WTC11 (cell line): ENCODE measurements around the gene MYH10. TPM values are rescaled to one million over a fixed set of nuclear protein-coding genes. Genes with fewer than 3 reads are reported as not detected.

Experiments used
- ATAC-seq: fragments of 200-7000 bp; cut with Tn5 transposase; 2 replicates; pipeline ENCODE4 v1.10.0; 2021; ENCODE audit warnings: mild to moderate bottlenecking, moderate library complexity
- CTCF ChIA-PET: fragments of 300-600 bp; sonication (Branson Sonifier 250); formaldehyde crosslinking; loops from one replicate; lab custom pipeline; 2021; ENCODE audit warnings: antibody characterized with exemption; lab: Charles Lee
- POLR2A ChIA-PET: fragments of 350-600 bp; sonication (Branson Sonifier 250); formaldehyde crosslinking; loops from one replicate; lab custom pipeline; 2021; ENCODE audit warnings: antibody characterized with exemption; lab: Charles Lee
- DNase-seq: peaks from one replicate; pipeline ENCODE4 v3.0.0; 2021; ENCODE audit warnings: low spot score
- H3K27ac Mint-ChIP-seq: 2 replicates; pipeline ENCODE4 v1.8.0; 2021; ENCODE audit warnings: mixed read lengths
- H3K27me3 Mint-ChIP-seq: 2 replicates; pipeline ENCODE4 v1.8.0; 2021; ENCODE audit warnings: low read depth, mild to moderate bottlenecking, moderate library complexity, mixed read lengths
- H3K36me3 Mint-ChIP-seq: 2 replicates; pipeline ENCODE4 v1.8.0; 2021; ENCODE audit warnings: mixed read lengths
- H3K4me1 Mint-ChIP-seq: 2 replicates; pipeline ENCODE4 v1.8.0; 2022; ENCODE audit warnings: mixed read lengths
- H3K4me3 Mint-ChIP-seq: 2 replicates; pipeline ENCODE4 v1.8.0; 2021; ENCODE audit warnings: mild to moderate bottlenecking, moderate library complexity, mixed read lengths
- H3K9me3 Mint-ChIP-seq: 2 replicates; pipeline ENCODE4 v1.8.0; 2021; ENCODE audit warnings: mixed read lengths
- ETV6 ChIP-seq: sonication (generic); formaldehyde crosslinking; IDR thresholded peaks from 2 replicates; pipeline ENCODE4 v1.8.1; 2022; ENCODE audit warnings: mild to moderate bottlenecking, missing genetic modification reagents
- NFATC4 ChIP-seq: fragments of 250-450 bp; sonication (Bioruptor Pico); IDR thresholded peaks from 2 replicates; pipeline ENCODE4 v1.9.0; 2021; ENCODE audit warnings: mild to moderate bottlenecking
- ZNF121 ChIP-seq: sonication (generic); formaldehyde crosslinking; IDR thresholded peaks from 2 replicates; pipeline ENCODE4 v1.8.0; 2023; ENCODE audit warnings: missing genetic modification reagents
- ZNF281 ChIP-seq: sonication (generic); formaldehyde crosslinking; IDR thresholded peaks from 2 replicates; pipeline ENCODE4 v1.8.0; 2023; ENCODE audit warnings: mild to moderate bottlenecking, missing genetic modification reagents
- ZSCAN18 ChIP-seq: fragments of 250-450 bp; sonication (Bioruptor Pico); IDR thresholded peaks from 2 replicates; pipeline ENCODE4 v2.1.2; 2022; ENCODE audit warnings: mild to moderate bottlenecking, moderate library complexity
- total RNA-seq: library from RNA; stranded (reverse); gene quantifications from 3 replicates; pipeline ENCODE4 v1.2.3, GENCODE V29; 2021
- TF ChIP-seq, protein P1 (sequence below): sonication (generic); formaldehyde crosslinking; IDR thresholded peaks from 2 replicates; pipeline ENCODE4 v1.8.1; 2023; ENCODE audit warnings: mild to moderate bottlenecking, missing genetic modification reagents
- TF ChIP-seq, protein P2 (sequence below): sonication (generic); formaldehyde crosslinking; IDR thresholded peaks from 2 replicates; pipeline ENCODE4 v1.8.1; 2022; ENCODE audit warnings: mild to moderate bottlenecking, moderate library complexity, missing genetic modification reagents
- TF ChIP-seq, protein P3 (sequence below): sonication (generic); formaldehyde crosslinking; conservative IDR thresholded peaks from 2 replicates; pipeline ENCODE4 v1.8.1; 2023; ENCODE audit warnings: mild to moderate bottlenecking, low read depth, missing genetic modification reagents, moderate library complexity

The MYH10 gene
- total RNA-seq, 1 experiment from 2014 or later = 231 TPM

- TF ChIP-seq ZNF281 = no peak
Measured at GRCh38 chr17:8674344-8675305, 44.1 kb upstream of the MYH10 start (continued).

- TF ChIP-seq ZNF121 (CRISPR knock-in tag) (no peak), NFATC4 (CRISPR knock-in tag) (no peak), ETV6 (CRISPR knock-in tag) (no peak), ZNF281 (no peak), ZSCAN18 (CRISPR knock-in tag) (no peak)
- TF ChIP-seq, protein P1, sequence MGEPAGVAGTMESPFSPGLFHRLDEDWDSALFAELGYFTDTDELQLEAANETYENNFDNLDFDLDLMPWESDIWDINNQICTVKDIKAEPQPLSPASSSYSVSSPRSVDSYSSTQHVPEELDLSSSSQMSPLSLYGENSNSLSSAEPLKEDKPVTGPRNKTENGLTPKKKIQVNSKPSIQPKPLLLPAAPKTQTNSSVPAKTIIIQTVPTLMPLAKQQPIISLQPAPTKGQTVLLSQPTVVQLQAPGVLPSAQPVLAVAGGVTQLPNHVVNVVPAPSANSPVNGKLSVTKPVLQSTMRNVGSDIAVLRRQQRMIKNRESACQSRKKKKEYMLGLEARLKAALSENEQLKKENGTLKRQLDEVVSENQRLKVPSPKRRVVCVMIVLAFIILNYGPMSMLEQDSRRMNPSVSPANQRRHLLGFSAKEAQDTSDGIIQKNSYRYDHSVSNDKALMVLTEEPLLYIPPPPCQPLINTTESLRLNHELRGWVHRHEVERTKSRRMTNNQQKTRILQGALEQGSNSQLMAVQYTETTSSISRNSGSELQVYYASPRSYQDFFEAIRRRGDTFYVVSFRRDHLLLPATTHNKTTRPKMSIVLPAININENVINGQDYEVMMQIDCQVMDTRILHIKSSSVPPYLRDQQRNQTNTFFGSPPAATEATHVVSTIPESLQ = no peak
- TF ChIP-seq, protein P2, sequence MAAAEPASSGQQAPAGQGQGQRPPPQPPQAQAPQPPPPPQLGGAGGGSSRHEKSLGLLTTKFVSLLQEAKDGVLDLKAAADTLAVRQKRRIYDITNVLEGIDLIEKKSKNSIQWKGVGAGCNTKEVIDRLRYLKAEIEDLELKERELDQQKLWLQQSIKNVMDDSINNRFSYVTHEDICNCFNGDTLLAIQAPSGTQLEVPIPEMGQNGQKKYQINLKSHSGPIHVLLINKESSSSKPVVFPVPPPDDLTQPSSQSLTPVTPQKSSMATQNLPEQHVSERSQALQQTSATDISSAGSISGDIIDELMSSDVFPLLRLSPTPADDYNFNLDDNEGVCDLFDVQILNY = no peak
- TF ChIP-seq, protein P3, sequence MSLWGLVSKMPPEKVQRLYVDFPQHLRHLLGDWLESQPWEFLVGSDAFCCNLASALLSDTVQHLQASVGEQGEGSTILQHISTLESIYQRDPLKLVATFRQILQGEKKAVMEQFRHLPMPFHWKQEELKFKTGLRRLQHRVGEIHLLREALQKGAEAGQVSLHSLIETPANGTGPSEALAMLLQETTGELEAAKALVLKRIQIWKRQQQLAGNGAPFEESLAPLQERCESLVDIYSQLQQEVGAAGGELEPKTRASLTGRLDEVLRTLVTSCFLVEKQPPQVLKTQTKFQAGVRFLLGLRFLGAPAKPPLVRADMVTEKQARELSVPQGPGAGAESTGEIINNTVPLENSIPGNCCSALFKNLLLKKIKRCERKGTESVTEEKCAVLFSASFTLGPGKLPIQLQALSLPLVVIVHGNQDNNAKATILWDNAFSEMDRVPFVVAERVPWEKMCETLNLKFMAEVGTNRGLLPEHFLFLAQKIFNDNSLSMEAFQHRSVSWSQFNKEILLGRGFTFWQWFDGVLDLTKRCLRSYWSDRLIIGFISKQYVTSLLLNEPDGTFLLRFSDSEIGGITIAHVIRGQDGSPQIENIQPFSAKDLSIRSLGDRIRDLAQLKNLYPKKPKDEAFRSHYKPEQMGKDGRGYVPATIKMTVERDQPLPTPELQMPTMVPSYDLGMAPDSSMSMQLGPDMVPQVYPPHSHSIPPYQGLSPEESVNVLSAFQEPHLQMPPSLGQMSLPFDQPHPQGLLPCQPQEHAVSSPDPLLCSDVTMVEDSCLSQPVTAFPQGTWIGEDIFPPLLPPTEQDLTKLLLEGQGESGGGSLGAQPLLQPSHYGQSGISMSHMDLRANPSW (CRISPR knock-in tag) = no peak
- TF ChIP-seq, all 79 proteins: peak for 0
- no peak overlapping the region for H3K4me3 Mint-ChIP-seq
- CTCF ChIA-PET = no interaction called here
- H3K4me1 Mint-ChIP-seq = peaks cover 32% of the 10 kb centered on the region
- DNase-seq = no peak
- no peaks in the 10 kb centered on the region for H3K36me3 Mint-ChIP-seq
- no peak overlapping the region for H3K27ac Mint-ChIP-seq
- peaks cover 6% of the 10 kb centered on the region for H3K9me3 Mint-ChIP-seq
- H3K27me3 Mint-ChIP-seq = no peaks in the 10 kb centered on the region; the same call in 1 of the 2 replicates
- POLR2A ChIA-PET = no interaction called here
- no peak for ATAC-seq
Measured at GRCh38 chr17:8673612-8674011, 43.1 kb upstream of the MYH10 start.
